Measurements from ENCODE around the gene THAP12.

Gene THAP12

DNA sequence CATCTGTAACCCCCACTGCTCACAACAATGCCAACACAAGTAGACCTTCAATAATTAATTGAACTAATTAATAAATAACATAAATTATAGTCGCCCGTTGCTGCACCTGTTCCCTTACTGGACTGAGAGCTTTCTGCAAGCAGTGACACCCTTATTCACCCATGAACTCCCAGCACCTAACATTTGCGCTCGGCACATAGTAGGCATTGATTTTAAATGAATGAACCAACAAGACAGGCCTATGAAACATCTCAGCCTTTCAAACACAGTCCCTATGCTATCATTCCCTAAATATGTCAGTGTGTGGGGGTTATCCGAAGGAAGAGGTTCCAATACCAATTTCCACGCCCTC is 1.1 kb downstream of the THAP12 start:
- no peak for DNase-seq (ENCODE audit: low read depth in 2 of 3, low spot score in 2 of 3)

GRCh38 chr11:76376746-76377558 is 4.0 kb downstream of the THAP12 start:
- no peak for DNase-seq (ENCODE audit: low read depth in 2 of 3, low spot score in 2 of 3)

GRCh38 chr11:76371170-76371569 is 9.8 kb downstream of the THAP12 start:
- DNase-seq (ENCODE audit: low read depth in 2 of 3, low spot score in 2 of 3) = no peak

GRCh38 chr11:76369406-76369805 is 11.5 kb downstream of the THAP12 start:
- DNase-seq (ENCODE audit: low read depth in 2 of 3, low spot score in 2 of 3) = no peak

- no peak for DNase-seq (ENCODE audit: low read depth in 2 of 3, low spot score in 2 of 3)
Measured at GRCh38 chr11:76368490-76368889, 12.4 kb downstream of the THAP12 start.

DNA sequence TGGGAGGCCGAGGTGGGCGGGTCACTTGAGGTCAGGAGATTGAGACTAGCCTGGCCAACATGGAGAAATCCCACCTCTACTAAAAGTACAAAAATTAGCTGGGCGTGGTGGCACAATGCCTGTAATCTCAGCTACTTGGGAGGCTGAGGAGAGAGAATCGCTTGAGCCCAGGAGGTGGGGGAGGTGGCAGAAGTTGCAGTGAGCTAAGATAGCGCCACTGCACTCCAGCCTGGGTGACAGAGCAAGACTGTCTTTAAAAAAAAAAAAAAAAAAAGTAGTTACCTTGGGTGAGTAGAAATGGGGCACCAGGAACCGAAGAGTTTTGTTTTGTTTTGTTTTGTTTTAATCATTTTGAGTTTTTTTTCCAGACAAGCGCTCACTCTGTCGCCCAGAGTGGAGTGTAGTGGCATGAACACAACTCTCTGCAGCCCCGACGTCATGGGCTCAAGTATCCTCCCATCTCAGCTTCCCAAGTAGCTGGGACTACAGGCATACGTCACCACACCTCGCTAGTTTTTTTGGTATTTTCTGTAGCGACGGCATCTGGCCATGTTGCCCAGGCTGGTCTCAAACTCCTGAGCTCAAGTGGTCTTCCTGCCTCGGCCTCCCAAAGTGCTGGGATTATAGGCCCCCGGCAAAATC is 15.8 kb downstream of the THAP12 start:
- DNase-seq (ENCODE audit: low read depth in 2 of 3, low spot score in 2 of 3) = no peak

GRCh38 chr11:76362716-76363115 is 18.2 kb downstream of the THAP12 start:
- DNase-seq (ENCODE audit: low read depth in 2 of 3, low spot score in 2 of 3) = no peak

- no peak for DNase-seq (ENCODE audit: low read depth in 2 of 3, low spot score in 2 of 3)
Measured at GRCh38 chr11:76361776-76362175, 19.2 kb downstream of the THAP12 start.

DNA sequence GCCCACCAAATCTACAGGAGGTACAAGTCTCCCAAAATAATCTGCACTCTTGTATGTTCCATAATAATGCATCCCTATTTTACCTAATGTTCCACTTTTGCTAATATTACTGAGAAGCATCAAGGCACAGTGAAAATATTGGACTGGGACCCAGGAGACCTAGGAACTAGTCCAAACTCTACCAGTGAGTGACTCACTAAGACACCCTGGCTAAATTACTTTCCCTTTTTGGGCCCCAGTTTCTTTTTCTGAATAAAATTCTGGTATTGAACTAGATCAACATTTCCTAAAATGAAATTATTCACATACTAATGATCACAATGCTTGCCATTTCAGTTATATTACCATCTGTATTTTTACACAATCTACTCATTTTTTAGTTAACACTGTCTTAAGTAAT is 19.6 kb downstream of the THAP12 start:
- DNase-seq (ENCODE audit: low read depth in 2 of 3, low spot score in 2 of 3) = no peak

GRCh38 chr11:76355172-76355571 is 25.8 kb downstream of the THAP12 start:
- no peak for DNase-seq (ENCODE audit: low read depth in 2 of 3, low spot score in 2 of 3)

- no peak for DNase-seq (ENCODE audit: low read depth in 2 of 3, low spot score in 2 of 3)
Measured at GRCh38 chr11:76348348-76348747, 32.6 kb downstream of the THAP12 start.

DNA sequence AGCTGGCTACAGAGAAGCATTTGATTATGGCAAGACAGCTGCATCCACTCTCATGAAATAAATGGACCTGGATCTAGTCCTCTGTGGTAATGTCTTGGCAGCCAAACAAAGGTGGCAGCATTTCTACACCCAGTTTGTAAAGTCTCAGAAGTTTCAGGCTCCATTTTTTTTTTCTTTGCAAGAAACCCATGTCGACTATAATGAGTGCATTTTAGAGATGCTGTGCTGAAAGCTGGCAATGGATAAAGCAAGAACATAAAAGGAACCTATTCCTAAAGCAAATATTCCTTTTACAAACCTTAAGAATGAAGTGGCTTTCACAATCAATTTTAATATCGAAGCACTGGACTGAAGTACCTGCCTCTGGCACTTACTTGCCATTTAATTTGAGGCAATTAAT is 33.5 kb downstream of the THAP12 start:
- no peak for DNase-seq (ENCODE audit: low read depth in 2 of 3, low spot score in 2 of 3)

DNA sequence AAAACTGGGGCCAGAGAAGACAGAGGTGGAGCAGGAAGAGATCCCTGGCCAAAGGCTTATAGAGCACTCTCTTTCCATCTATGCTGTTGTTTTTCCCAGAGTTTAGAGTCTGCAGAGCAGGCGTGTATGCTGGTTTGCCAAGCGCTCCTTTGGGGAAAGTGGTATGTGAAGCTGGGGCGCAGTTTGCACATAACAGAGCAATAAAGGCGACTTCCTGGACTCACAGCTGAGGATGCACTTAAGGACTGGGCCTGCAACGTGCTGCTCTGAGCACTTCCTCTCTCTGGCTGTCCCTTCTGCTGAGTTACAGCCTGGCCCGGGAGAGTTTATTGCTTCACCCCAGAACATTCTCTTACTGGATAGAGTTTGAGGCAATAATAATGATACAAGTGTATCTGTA is 41.7 kb downstream of the THAP12 start:
- DNase-seq (ENCODE audit: low read depth in 2 of 3, low spot score in 2 of 3) = no peak

- no peak for DNase-seq (ENCODE audit: low read depth in 2 of 3, low spot score in 2 of 3)
Measured at GRCh38 chr11:76337923-76338322, 43.0 kb downstream of the THAP12 start.

GRCh38 chr11:76337469-76337868 is 43.5 kb downstream of the THAP12 start:
- no peak for DNase-seq (ENCODE audit: low read depth in 2 of 3, low spot score in 2 of 3)

GRCh38 chr11:76336597-76336996 is 44.3 kb downstream of the THAP12 start:
- DNase-seq (ENCODE audit: low read depth in 2 of 3, low spot score in 2 of 3) = no peak

- DNase-seq (ENCODE audit: low read depth in 2 of 3, low spot score in 2 of 3) = no peak
Measured at GRCh38 chr11:76335842-76336241, 45.1 kb downstream of the THAP12 start.

- DNase-seq (ENCODE audit: low read depth in 2 of 3, low spot score in 2 of 3) = no peak
Measured at GRCh38 chr11:76334826-76335389, 46.0 kb downstream of the THAP12 start.

GRCh38 chr11:76330651-76331050 is 50.3 kb downstream of the THAP12 start:
- DNase-seq (ENCODE audit: low read depth in 2 of 3, low spot score in 2 of 3) = no peak

GRCh38 chr11:76329983-76330382 is 50.9 kb downstream of the THAP12 start:
- DNase-seq (ENCODE audit: low read depth in 2 of 3, low spot score in 2 of 3) = no peak

DNA sequence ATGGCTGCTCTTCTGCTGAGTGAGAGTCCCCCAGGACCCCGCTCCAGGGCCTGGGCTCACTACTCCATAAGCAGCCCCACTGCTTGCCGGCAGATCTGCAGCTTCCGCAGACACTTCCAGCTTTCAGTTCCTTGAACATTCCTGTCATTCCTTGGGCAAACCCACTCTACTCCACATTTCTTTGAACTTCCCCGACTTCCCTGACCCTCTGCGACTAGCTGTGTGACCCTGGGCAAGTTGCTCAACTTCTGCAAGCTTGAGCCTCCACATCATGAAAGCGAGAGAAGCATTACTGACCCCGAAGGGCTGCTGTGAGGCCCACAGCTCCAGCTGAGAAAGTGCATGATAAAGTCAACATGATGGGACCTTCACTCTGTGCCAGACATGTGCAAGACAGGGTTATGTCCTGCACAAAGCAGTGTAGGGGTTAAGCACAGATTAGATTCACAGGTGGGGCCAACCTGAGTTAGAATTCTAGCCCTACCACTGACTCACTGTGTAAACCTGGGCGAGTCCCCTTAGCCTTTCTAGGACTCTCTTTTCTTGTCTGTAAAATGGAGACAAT is 51.8 kb downstream of the THAP12 start:
- DNase-seq (ENCODE audit: low read depth in 2 of 3, low spot score in 2 of 3) = no peak

- DNase-seq (ENCODE audit: low read depth in 2 of 3, low spot score in 2 of 3) = no peak
Measured at GRCh38 chr11:76327756-76328388, 53.1 kb downstream of the THAP12 start.
